HL-60/S4 treated with retinoic acid at 250 ng/mL for 4 days and 3 days (cell line): ENCODE data around the gene SERPINB6.

Experiments
- in situ Hi-C: fragments of 300-500 bp; cut with MboI; formaldehyde crosslinking; loops from 2 replicates; pipeline ENCODE4 v1.7.0; 2022; ENCODE audit warnings: low sequenced_read_pairs

SERPINB6 gene

GRCh38 chr6:2999618-3000557 is 28.5 kb upstream of the SERPINB6 start, which contains the start of gene NQO2:
Gene NQO2, plus strand, starts transcription at chr6:2999894. Its CDS starts 6,659 bp downstream, at chr6:3006553.
- in situ Hi-C loops: loop anchor here (10.0 to 25.0 kb wide), 2 partner anchors 55 to 262 kb away; partner anchors contain the start of gene PSMG4

- in situ Hi-C loops: loop anchor here (10.0 to 25.0 kb wide), 2 partner anchors 56 to 263 kb away; partner anchors contain the start of gene PSMG4
Measured at GRCh38 chr6:2998998-2999617, 27.7 kb upstream of the SERPINB6 start.

GRCh38 chr6:2998249-2998997 is 27.1 kb upstream of the SERPINB6 start:
- in situ Hi-C loops: loop anchor here (10.0 to 25.0 kb wide), 2 partner anchors 56 to 264 kb away; partner anchors contain the start of gene PSMG4

- in situ Hi-C loops: loop anchor here (10.0 to 25.0 kb wide), 2 partner anchors 61 to 268 kb away; partner anchors contain the start of gene PSMG4
Measured at GRCh38 chr6:2993755-2994317, 22.5 kb upstream of the SERPINB6 start.

GRCh38 chr6:2992330-2992979 is 21.1 kb upstream of the SERPINB6 start:
- in situ Hi-C loops: loop anchor here (10.0 to 25.0 kb wide), 2 partner anchors 62 to 270 kb away; partner anchors contain the start of gene PSMG4

- in situ Hi-C loops: loop anchor here (10.0 to 25.0 kb wide), 2 partner anchors 64 to 271 kb away; partner anchors contain the start of gene PSMG4
Measured at GRCh38 chr6:2990932-2991506, 19.7 kb upstream of the SERPINB6 start.

GRCh38 chr6:2990248-2990931 is 19.0 kb upstream of the SERPINB6 start:
- in situ Hi-C loops: loop anchor here (10.0 to 25.0 kb wide), 2 partner anchors 64 to 272 kb away; partner anchors contain the start of gene PSMG4

- in situ Hi-C loops: loop anchor here (10.0 to 25.0 kb wide), 2 partner anchors 65 to 273 kb away; partner anchors contain the start of gene PSMG4
Measured at GRCh38 chr6:2989332-2990247, 18.2 kb upstream of the SERPINB6 start.

GRCh38 chr6:2988426-2989331 is 17.3 kb upstream of the SERPINB6 start:
- in situ Hi-C loops: loop anchor here (25.0 kb wide), 1 partner anchor 274 kb away; the partner anchor contains the start of gene PSMG4

- in situ Hi-C loops: loop anchor here (25.0 kb wide), 1 partner anchor 274 kb away; the partner anchor contains the start of gene PSMG4
Measured at GRCh38 chr6:2988094-2988425, 16.7 kb upstream of the SERPINB6 start.

GRCh38 chr6:2986722-2987221 is 15.4 kb upstream of the SERPINB6 start:
- in situ Hi-C loops: loop anchor here (25.0 kb wide), 1 partner anchor 276 kb away; the partner anchor contains the start of gene PSMG4

GRCh38 chr6:2984738-2985406 is 13.5 kb upstream of the SERPINB6 start:
- in situ Hi-C loops: loop anchor here (25.0 kb wide), 1 partner anchor 277 kb away; the partner anchor contains the start of gene PSMG4

GRCh38 chr6:2982426-2983117 is 11.2 kb upstream of the SERPINB6 start:
- in situ Hi-C loops: loop anchor here (25.0 kb wide), 1 partner anchor 280 kb away; the partner anchor contains the start of gene PSMG4

GRCh38 chr6:2980465-2980855 is 9.1 kb upstream of the SERPINB6 start:
- in situ Hi-C loops: loop anchor here (25.0 kb wide), 1 partner anchor 282 kb away; the partner anchor contains the start of gene PSMG4
